A549 (cell line): ENCODE data around the gene DHRS7B. TPM values are rescaled to one million over a fixed set of nuclear protein-coding genes. Genes with fewer than 3 reads are reported as not detected.

Experiments
- ATAC-seq, 2 experiments: fragments of 200-7000 bp in 1 of 2; fragments of >200 bp in 1 of 2; cut with Nextera tagmentation in 1 of 2; cut with Tn5 transposase in 1 of 2; 3 replicates each; pipeline versions ENCODE4 v1.8.0 to v1.9.1; 2018 to 2020; ENCODE audit warnings: mild to moderate bottlenecking in 1 of 2, moderate library complexity in 1 of 2
- CTCF ChIA-PET: fragments of 300-600 bp; sonication (Branson Sonifier 250); formaldehyde crosslinking; extraction: SDS; loops from one replicate; lab custom pipeline; 2021; ENCODE audit warnings: antibody characterized with exemption, inconsistent platforms; lab: Yijun Ruan, JAX
- POLR2A ChIA-PET: fragments of 350-600 bp; formaldehyde crosslinking; extraction: SDS; loops from one replicate; lab custom pipeline; 2021; ENCODE audit warnings: antibody characterized with exemption, inconsistent platforms; lab: Yijun Ruan, JAX
- DNase-seq, 2 experiments: peaks; one replicate each; pipeline versions ENCODE4 v3.0.0 to v3.0.0-alpha.2; 2011 to 2016; ENCODE audit warnings: low read depth in 1 of 2, low spot score in 1 of 2
- FAIRE-seq: peaks from 2 replicates; lab custom pipeline; 2011; peaks lifted over from hg19 to GRCh38; lab: Jason Lieb, UNC
- H3K27ac ChIP-seq, 2 experiments: fragments of >200 bp; sonication (Bioruptor Twin); formaldehyde crosslinking; 3 replicates each; pipeline ENCODE4 v1.5.1; 2016 to 2017
- H3K4me1 ChIP-seq: fragments of >200 bp; sonication (Bioruptor Twin); formaldehyde crosslinking; 3 replicates; pipeline ENCODE4 v1.6.1; 2016
- H3K4me2 ChIP-seq: fragments of >200 bp; sonication (Bioruptor Twin); formaldehyde crosslinking; 3 replicates; pipeline ENCODE4 v1.6.1; 2016
- H3K4me3 ChIP-seq: fragments of >200 bp; sonication (Bioruptor Twin); formaldehyde crosslinking; 3 replicates; pipeline ENCODE4 v1.5.1; 2016
- H3K9me3 ChIP-seq: fragments of >200 bp; sonication (Bioruptor Twin); formaldehyde crosslinking; 3 replicates; pipeline ENCODE4 v1.6.1; 2016
- BCL3 ChIP-seq: fragments of >200 bp; sonication (Bioruptor Twin); formaldehyde crosslinking; IDR thresholded peaks from 3 replicates; pipeline ENCODE4 v1.6.1; 2016
- CBX8 ChIP-seq: fragments of 200-600 bp; sonication (generic); IDR thresholded peaks from 2 replicates; pipeline ENCODE4 v1.6.1; 2016
- CEBPB ChIP-seq, 2 experiments: fragments of >200 bp in 1 of 2; sonication (Bioruptor Twin) in 1 of 2; formaldehyde crosslinking in 1 of 2; IDR thresholded peaks; 2 replicates each; pipeline ENCODE4 v1.6.1; 2012 to 2016
- CTCF ChIP-seq: fragments of >200 bp; sonication (Bioruptor Twin); formaldehyde crosslinking; IDR thresholded peaks from 3 replicates; pipeline ENCODE4 v1.5.1; 2016
- EHMT2 ChIP-seq: fragments of 200-600 bp; sonication (generic); IDR thresholded peaks from 2 replicates; pipeline ENCODE4 v1.6.1; 2016; ENCODE audit warnings: antibody characterized with exemption, low read depth, mild to moderate bottlenecking, moderate library complexity
- ESRRA ChIP-seq: fragments of 150-350 bp; IDR thresholded peaks from 2 replicates; pipeline ENCODE4 v1.6.1; 2014; ENCODE audit warnings: mild to moderate bottlenecking, low read length, borderline replicate concordance
- FOSB ChIP-seq: fragments of 250-450 bp; sonication (Bioruptor Pico); IDR thresholded peaks from 2 replicates; pipeline ENCODE4 v1.5.0; 2020; ENCODE audit warnings: mild to moderate bottlenecking, moderate library complexity
- FOSL2 ChIP-seq, 2 experiments: fragments of 450-650 bp in 1 of 2; fragments of >200 bp in 1 of 2; sonication (Bioruptor Twin) in 1 of 2; formaldehyde crosslinking; IDR thresholded peaks; 2 replicates each; pipeline versions ENCODE4 v1.5.0 to v1.6.1; 2016 to 2020; ENCODE audit warnings: mild to moderate bottlenecking in 1 of 2, moderate library complexity in 1 of 2
- FOXS1 ChIP-seq: fragments of 250-450 bp; sonication (Bioruptor Pico); IDR thresholded peaks from 2 replicates; pipeline ENCODE4 v1.5.0; 2020; ENCODE audit warnings: mild to moderate bottlenecking, moderate library complexity
- GATA3 ChIP-seq: IDR thresholded peaks from 2 replicates; pipeline ENCODE4 v1.6.1; 2012; ENCODE audit warnings: borderline replicate concordance
- HEYL ChIP-seq: fragments of 250-450 bp; sonication (Bioruptor Pico); IDR thresholded peaks from 2 replicates; pipeline ENCODE4 v1.8.0; 2021; ENCODE audit warnings: mild to moderate bottlenecking, moderate library complexity
- JUNB ChIP-seq: fragments of >200 bp; sonication (Bioruptor Twin); formaldehyde crosslinking; IDR thresholded peaks from 2 replicates; pipeline ENCODE4 v1.6.1; 2016
- NPAS2 ChIP-seq: fragments of 250-450 bp; sonication (Bioruptor Pico); IDR thresholded peaks from 2 replicates; pipeline ENCODE4 v1.8.0; 2022; ENCODE audit warnings: mild to moderate bottlenecking, moderate library complexity, borderline replicate concordance
- PBX3 ChIP-seq: IDR thresholded peaks from 2 replicates; pipeline ENCODE4 v1.6.1; 2012
- POLR2A ChIP-seq: IDR thresholded peaks from 2 replicates; pipeline ENCODE4 v1.6.1; 2012; ENCODE audit warnings: mild to moderate bottlenecking, low read length
- POLR2AphosphoS2 ChIP-seq: conservative IDR thresholded peaks from 2 replicates; pipeline ENCODE4 v1.6.1; 2012; ENCODE audit warnings: low read length, improper control_type of control experiment, inconsistent platforms
- RAD21 ChIP-seq, 2 experiments: fragments of >200 bp in 1 of 2; sonication (Bioruptor Twin) in 1 of 2; formaldehyde crosslinking in 1 of 2; IDR thresholded peaks in 1 of 2; conservative IDR thresholded peaks in 1 of 2; 2 replicates in 1 of 2; 3 replicates in 1 of 2; pipeline ENCODE4 v1.6.1; 2012 to 2018; ENCODE audit warnings: inconsistent platforms in 1 of 2
- RCOR1 ChIP-seq: fragments of 150-350 bp; IDR thresholded peaks from 2 replicates; pipeline ENCODE4 v1.6.1; 2014; ENCODE audit warnings: antibody characterized with exemption, low read length, low read depth
- REST ChIP-seq: fragments of 200-600 bp; sonication (generic); IDR thresholded peaks from 2 replicates; pipeline ENCODE4 v1.6.1; 2016; ENCODE audit warnings: antibody characterized with exemption, mild to moderate bottlenecking, moderate library complexity
- RFX5 ChIP-seq: fragments of 450-650 bp; IDR thresholded peaks from 2 replicates; pipeline ENCODE4 v1.7.1; 2014; ENCODE audit warnings: antibody characterized with exemption, mild to moderate bottlenecking, moderate library complexity
- RNF2 ChIP-seq: fragments of 200-600 bp; sonication (generic); IDR thresholded peaks from 2 replicates; pipeline ENCODE4 v1.6.1; 2016; ENCODE audit warnings: low read depth, mild to moderate bottlenecking, antibody characterized with exemption, moderate library complexity, borderline replicate concordance
- SMC3 ChIP-seq: fragments of >200 bp; sonication (Bioruptor Twin); formaldehyde crosslinking; IDR thresholded peaks from 3 replicates; pipeline ENCODE4 v1.6.1; 2018; ENCODE audit warnings: inconsistent platforms
- SREBF2 ChIP-seq: fragments of 450-650 bp; IDR thresholded peaks from 2 replicates; pipeline ENCODE4 v1.6.1; 2014; ENCODE audit warnings: mild to moderate bottlenecking, moderate library complexity
- TFCP2L1 ChIP-seq: fragments of 250-450 bp; sonication (Bioruptor Pico); IDR thresholded peaks from 2 replicates; pipeline ENCODE4 v1.5.0; 2021; ENCODE audit warnings: mild to moderate bottlenecking
- TP53 ChIP-seq: fragments of 250-450 bp; sonication (Bioruptor Pico); IDR thresholded peaks from 2 replicates; pipeline ENCODE4 v1.5.0; 2021; ENCODE audit warnings: mild to moderate bottlenecking, moderate library complexity
- ZFP36 ChIP-seq: fragments of 450-650 bp; IDR thresholded peaks from 2 replicates; pipeline ENCODE4 v1.6.1; 2014; ENCODE audit warnings: borderline replicate concordance; ENCODE audit not compliant: partially characterized antibody
- ZNF302 ChIP-seq: fragments of 250-450 bp; sonication (Bioruptor Pico); IDR thresholded peaks from 2 replicates; pipeline ENCODE4 v1.9.0; 2021; ENCODE audit warnings: inconsistent platforms, mild to moderate bottlenecking, moderate library complexity
- ZSCAN20 ChIP-seq: fragments of 250-450 bp; sonication (Bioruptor Pico); IDR thresholded peaks from 2 replicates; pipeline ENCODE4 v1.8.0; 2022; ENCODE audit warnings: mild to moderate bottlenecking, moderate library complexity
- WGBS: methylation state at CpG from one replicate; pipeline ENCODE4 v1.1.6; 2017; ENCODE audit errors: missing lambda C conversion rate; 5-methylcytosine and 5-hydroxymethylcytosine counted together
- polyA plus RNA-seq, 4 experiments: library from polyadenylated mRNA; depleted of rRNA in 3 of 4; stranded (reverse); fragments of >200 nt; fragmentation: RNase III in 1 of 4; extraction: RNeasy Plus Mini Kit Qiagen cat#74134 plus additional on column Dnase treatment in 1 of 4; gene quantifications; 2 replicates in 3 of 4; 3 replicates in 1 of 4; pipeline ENCODE4 v1.2.3, GENCODE V29; 2011 to 2017
- TF ChIP-seq, protein P1 (sequence below): IDR thresholded peaks from 2 replicates; pipeline ENCODE4 v1.6.1; 2012; ENCODE audit warnings: low read depth, borderline replicate concordance
- TF ChIP-seq, protein P2 (sequence below): IDR thresholded peaks from 2 replicates; pipeline ENCODE4 v1.6.1; 2012
- TF ChIP-seq, protein P3 (sequence below): fragments of >200 bp; sonication (Bioruptor Twin); formaldehyde crosslinking; IDR thresholded peaks from 2 replicates; pipeline ENCODE4 v1.6.1; 2016

DHRS7B gene
- polyA plus RNA-seq, 2 of the 4 experiments (the other 2 are of a cell fraction), result 23.6 to 25.4 TPM

GRCh38 chr17:21098934-21099689 is 27.7 kb upstream of the DHRS7B start:
- ChIA-PET CTCF (interaction anchor here (0.8 to 3.5 kb wide), 18 partner anchors 7 to 414 kb away, joined by 3 to 25 read pairs (median 4); partner anchors contain the start of gene USP22), POLR2A (interaction anchor here (2.8 kb wide), 1 partner anchor 56 kb away, joined by 29 read pairs; the partner anchor contains the start of gene USP22)
- no peaks in the 10 kb centered on the region for H3K9me3 ChIP-seq
- peak overlapping the region; percentile 57 to 78; a peak in 5 of 6 replicates for H3K27ac ChIP-seq
- peak overlapping the region; percentile 56 for H3K4me3 ChIP-seq
- H3K4me1 ChIP-seq, result 0 out of 3 replicates have a peak, but pooled peaks cover 4% of the 10 kb centered on the region
- H3K4me2 ChIP-seq, result peak overlapping the region; percentile 83
- ATAC-seq, result peak; percentile 99
- WGBS, result 1% methylated on average over 24 of the region's 29 CpGs
- peak; percentile 96 for FAIRE-seq
- DNase-seq, result peak; percentile 94 to 98
- no peak for TF ChIP-seq FOSL2 (IDR thresholded peaks at IDR 0.05)
- no peak for TF ChIP-seq FOSL2 (CRISPR knock-in tag; IDR thresholded peaks at IDR 0.05)
- no peak for TF ChIP-seq ZFP36
- no peak for TF ChIP-seq ESRRA
- TF ChIP-seq PBX3, result peak; percentile 20; the same call in 1 of the 2 replicates
- TF ChIP-seq ZNF302 (CRISPR knock-in tag), result no peak
- TF ChIP-seq ZSCAN20 (CRISPR knock-in tag), result no peak
- no peak for TF ChIP-seq FOXS1 (CRISPR knock-in tag)
- TF ChIP-seq, protein P1, sequence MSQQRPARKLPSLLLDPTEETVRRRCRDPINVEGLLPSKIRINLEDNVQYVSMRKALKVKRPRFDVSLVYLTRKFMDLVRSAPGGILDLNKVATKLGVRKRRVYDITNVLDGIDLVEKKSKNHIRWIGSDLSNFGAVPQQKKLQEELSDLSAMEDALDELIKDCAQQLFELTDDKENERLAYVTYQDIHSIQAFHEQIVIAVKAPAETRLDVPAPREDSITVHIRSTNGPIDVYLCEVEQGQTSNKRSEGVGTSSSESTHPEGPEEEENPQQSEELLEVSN, result peak; percentile 87
- no peak for TF ChIP-seq SREBF2
- TF ChIP-seq, protein P2, sequence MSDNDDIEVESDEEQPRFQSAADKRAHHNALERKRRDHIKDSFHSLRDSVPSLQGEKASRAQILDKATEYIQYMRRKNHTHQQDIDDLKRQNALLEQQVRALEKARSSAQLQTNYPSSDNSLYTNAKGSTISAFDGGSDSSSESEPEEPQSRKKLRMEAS, result peak; percentile 53
- TF ChIP-seq POLR2AphosphoS2, result no peak
- TF ChIP-seq EHMT2, result no peak
- peak; percentile 66; the same call in 1 of the 2 replicates for TF ChIP-seq RFX5
- no peak for TF ChIP-seq NPAS2 (CRISPR knock-in tag)
- no peak for TF ChIP-seq BCL3
- peak; percentile 32 for TF ChIP-seq POLR2A
- TF ChIP-seq RNF2, result no peak
- TF ChIP-seq RAD21 (conservative IDR thresholded peaks at IDR 0.05 in 1 of 2, IDR thresholded peaks at IDR 0.05 in 1 of 2), result no peak
- no peak for TF ChIP-seq RCOR1
- TF ChIP-seq, protein P3, sequence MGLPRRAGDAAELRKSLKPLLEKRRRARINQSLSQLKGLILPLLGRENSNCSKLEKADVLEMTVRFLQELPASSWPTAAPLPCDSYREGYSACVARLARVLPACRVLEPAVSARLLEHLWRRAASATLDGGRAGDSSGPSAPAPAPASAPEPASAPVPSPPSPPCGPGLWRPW, result no peak
- TF ChIP-seq HEYL, result no peak
- no peak for TF ChIP-seq TFCP2L1 (CRISPR knock-in tag)
- no peak for TF ChIP-seq GATA3
- 0 out of 2 replicates have a peak, but pooled peaks have one; percentile 23 for TF ChIP-seq TP53
- no peak for TF ChIP-seq FOSB (CRISPR knock-in tag)
- TF ChIP-seq REST, result no peak
- no peak for TF ChIP-seq SMC3
- no peak for TF ChIP-seq JUNB
- TF ChIP-seq CBX8, result no peak
- no peak for TF ChIP-seq CTCF
- peak in 1 of 2 experiments; percentile 29; a peak in 1 of 4 replicates for TF ChIP-seq CEBPB (IDR thresholded peaks at IDR 0.05)
